ENCODE results near the gene PHYHD1.

- TF ChIP-seq CTCF (IDR thresholded peaks at IDR 0.05; ENCODE audit: low read depth, low read length, poor library complexity, severe bottlenecking): no peak
- no peak for TF ChIP-seq EZH2phosphoT487 (IDR thresholded peaks at IDR 0.05; ENCODE audit: borderline replicate concordance, low read length)
These were observed 10.9 kb upstream of the PHYHD1 start for GRCh38 chr9:128909859-128910258.

All from DOHH2 (cell line).